Activated T-helper 17 cell treated with anti-CD3 and anti-CD28 coated beads, Interleukin-2, amount 50 U/mL, for 72 hours (primary cell): ENCODE data around the gene MARK4. TPM values are rescaled to one million over a fixed set of nuclear protein-coding genes. Genes with fewer than 3 reads are reported as not detected.

Experiments
- ATAC-seq: fragments of 150-1000 bp; cut with Tn5 transposase; replicated peaks from 2 replicates; pipeline ENCODE4 v1.10.0; 2021; ENCODE audit warnings: mild to moderate bottlenecking, moderate library complexity
- H3K27ac Mint-ChIP-seq: one replicate; pipeline ENCODE4 v1.8.0; 2022; ENCODE audit warnings: mixed read lengths
- H3K27me3 Mint-ChIP-seq: one replicate; pipeline ENCODE4 v1.8.0; 2022; ENCODE audit warnings: mixed read lengths
- H3K36me3 Mint-ChIP-seq: one replicate; pipeline ENCODE4 v1.8.0; 2022; ENCODE audit warnings: low read depth, mild to moderate bottlenecking, mixed read lengths
- H3K4me1 Mint-ChIP-seq: one replicate; pipeline ENCODE4 v1.8.0; 2022; ENCODE audit warnings: mixed read lengths
- H3K4me3 Mint-ChIP-seq: one replicate; pipeline ENCODE4 v1.8.0; 2022; ENCODE audit warnings: mild to moderate bottlenecking, mixed read lengths
- H3K9me3 Mint-ChIP-seq: one replicate; pipeline ENCODE4 v1.8.0; 2022; ENCODE audit warnings: mixed read lengths
- total RNA-seq, 2 donors: library from RNA; stranded (reverse); gene quantifications; one replicate each; pipeline ENCODE4 v1.2.3, GENCODE V29; 2022

MARK4 gene
- 10 to 100 TPM; 21.8 to 26.6 TPM for total RNA-seq

DNA sequence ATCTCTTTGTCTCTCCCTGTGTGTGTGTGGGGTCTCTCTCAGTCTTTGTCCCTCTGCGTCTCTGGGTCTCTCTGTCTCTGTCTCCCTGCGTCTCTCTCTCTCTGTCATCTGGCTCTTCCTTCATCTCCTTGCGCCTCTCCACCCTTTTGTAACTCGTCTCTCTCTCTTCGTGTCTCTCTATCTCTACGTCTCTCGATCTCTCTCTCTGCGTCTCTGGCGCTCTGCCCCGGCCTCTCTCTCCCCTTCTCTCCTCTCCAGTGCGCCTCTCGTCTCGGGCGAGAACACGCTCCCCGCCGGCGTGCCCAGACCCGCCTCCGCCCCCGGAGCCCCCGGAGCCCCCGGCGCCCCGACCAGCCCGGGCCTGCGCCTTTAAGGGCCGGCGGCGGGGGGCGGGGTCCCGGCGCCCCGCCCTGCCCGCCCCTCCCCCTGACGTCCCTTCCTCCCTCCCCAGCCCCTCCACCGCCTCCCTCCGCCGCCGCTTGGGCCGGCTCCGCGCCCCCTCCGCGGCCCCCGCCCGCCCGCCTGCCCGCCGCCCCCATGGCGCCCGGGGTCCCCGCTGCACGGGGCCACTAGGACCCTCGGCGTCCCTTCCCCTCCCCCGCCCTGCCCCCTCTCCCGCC, at the start of gene MARK4:
Gene MARK4 (plus strand): TSS at position 440 of the 620 bp plus-strand sequence. CDS start 318 bp downstream, outside the sequence.
- Mint-ChIP-seq H3K9me3 (no peaks in the 10 kb centered on the region), H3K27ac (peak within 1 kb of the TSS; percentile 85), H3K4me3 (peak within 1 kb of the TSS; percentile 85), H3K27me3 (no peaks in the 10 kb centered on the region), H3K4me1 (peaks cover 18% of the 10 kb centered on the region), H3K36me3 (no peaks in the 10 kb centered on the region)
- ATAC-seq, result peak; percentile 82

DNA sequence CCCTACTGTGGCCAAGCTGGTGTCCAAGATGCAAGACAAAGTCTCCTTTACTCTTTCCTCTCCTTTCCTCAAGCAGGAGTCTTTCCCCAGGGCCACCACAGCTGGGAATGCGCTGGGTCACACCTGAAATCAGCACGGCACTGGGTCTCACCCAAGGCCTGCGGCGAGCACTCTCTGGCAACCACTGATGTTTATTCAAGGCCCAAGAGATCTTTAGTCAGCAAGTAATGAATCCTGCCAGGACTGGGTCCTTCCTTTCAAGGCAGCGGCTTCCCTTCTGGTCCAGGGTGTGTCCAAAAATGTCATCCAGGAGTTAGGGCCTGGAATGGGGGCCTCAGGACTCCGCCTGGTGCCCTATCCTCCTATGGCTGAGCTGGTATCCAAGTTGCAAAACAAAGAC, 48.4 kb upstream of the MARK4 start:
- H3K4me3 Mint-ChIP-seq, result no peak overlapping the region
- H3K27ac Mint-ChIP-seq, result no peak overlapping the region
- no peaks in the 10 kb centered on the region for H3K36me3 Mint-ChIP-seq
- no peaks in the 10 kb centered on the region for H3K27me3 Mint-ChIP-seq
- H3K9me3 Mint-ChIP-seq, result no peaks in the 10 kb centered on the region
- ATAC-seq, result no peak
- H3K4me1 Mint-ChIP-seq, result no peaks in the 10 kb centered on the region

DNA sequence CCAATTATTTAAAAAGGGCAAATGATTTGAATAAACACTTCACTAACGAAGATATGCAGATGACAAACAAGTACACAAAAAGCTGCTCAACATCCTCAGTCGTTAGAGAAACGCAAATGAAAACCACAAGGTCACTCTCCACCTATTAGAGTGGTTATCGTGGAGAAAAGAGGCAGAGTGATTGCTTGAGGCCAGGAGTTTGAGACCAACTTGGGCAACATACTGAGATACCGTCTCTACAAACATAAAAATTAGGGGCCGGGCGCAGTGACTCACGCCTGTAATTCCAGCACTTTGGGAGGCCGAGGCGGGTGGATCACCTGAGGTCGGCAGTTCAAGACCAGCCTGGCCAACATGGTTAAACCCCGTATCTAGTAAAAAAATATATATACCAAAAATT, 45.3 kb upstream of the MARK4 start:
- Mint-ChIP-seq H3K36me3 (no peaks in the 10 kb centered on the region), H3K27me3 (no peaks in the 10 kb centered on the region), H3K4me3 (no peak overlapping the region), H3K27ac (no peak overlapping the region), H3K9me3 (no peaks in the 10 kb centered on the region), H3K4me1 (no peaks in the 10 kb centered on the region)
- no peak for ATAC-seq

DNA sequence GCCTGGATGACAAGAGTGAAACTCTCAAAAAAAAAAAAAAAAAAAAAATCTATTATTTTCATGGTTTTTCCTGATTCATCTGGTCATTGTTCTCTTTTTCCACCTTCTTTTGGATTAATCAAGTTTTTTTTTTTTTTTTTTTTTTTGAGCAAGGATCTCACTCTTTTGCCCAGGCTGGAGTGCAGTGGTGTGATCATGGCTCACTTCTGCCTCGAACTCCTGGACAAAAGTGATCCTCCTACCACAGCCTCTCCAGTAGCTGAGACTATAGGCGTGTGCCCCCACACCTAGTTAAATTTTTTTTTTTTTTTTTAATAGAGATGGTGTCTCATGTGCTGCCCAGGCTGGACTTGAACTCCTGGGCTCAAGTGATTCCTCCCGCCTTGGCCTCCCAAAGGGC, 44.7 kb upstream of the MARK4 start:
- Mint-ChIP-seq H3K4me1 (no peaks in the 10 kb centered on the region), H3K4me3 (no peak overlapping the region), H3K9me3 (no peaks in the 10 kb centered on the region), H3K27me3 (no peaks in the 10 kb centered on the region), H3K27ac (no peak overlapping the region), H3K36me3 (no peaks in the 10 kb centered on the region)
- no peak for ATAC-seq

DNA sequence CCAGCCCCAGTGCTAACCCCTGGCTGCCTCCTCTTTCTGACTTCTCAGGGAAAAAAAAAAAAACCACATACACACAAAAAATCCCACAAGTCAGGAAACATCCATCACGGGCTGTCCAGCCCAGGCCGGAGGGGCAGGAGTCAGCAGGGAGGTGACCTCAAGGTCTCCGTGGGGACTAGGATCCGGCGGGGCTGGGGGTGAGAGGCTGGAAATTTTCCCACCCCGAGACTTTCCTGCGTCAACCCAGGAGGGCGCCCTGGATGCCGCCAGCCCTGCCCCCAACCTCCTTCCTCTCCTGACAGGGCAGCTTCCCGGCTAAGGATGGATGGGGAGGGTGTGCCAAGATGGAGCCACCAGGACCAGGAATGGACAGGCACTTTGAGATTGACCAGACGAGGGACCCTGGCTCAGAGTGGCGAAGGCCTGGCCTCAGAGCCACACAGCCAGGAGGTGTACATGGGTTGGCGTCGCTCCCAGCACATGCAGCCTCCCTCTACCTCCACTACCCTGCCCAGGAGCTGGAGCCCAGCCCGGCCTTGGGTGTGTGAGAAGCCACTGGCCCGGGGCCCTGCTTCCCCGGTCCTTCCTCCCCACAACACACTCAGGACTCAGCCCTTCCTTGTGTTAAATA, 39.2 kb upstream of the MARK4 start:
- Mint-ChIP-seq H3K9me3 (no peaks in the 10 kb centered on the region), H3K4me3 (no peak overlapping the region), H3K27me3 (peaks cover 11% of the 10 kb centered on the region), H3K4me1 (peaks cover 5% of the 10 kb centered on the region), H3K36me3 (no peaks in the 10 kb centered on the region), H3K27ac (no peak overlapping the region)
- ATAC-seq, result no peak

DNA sequence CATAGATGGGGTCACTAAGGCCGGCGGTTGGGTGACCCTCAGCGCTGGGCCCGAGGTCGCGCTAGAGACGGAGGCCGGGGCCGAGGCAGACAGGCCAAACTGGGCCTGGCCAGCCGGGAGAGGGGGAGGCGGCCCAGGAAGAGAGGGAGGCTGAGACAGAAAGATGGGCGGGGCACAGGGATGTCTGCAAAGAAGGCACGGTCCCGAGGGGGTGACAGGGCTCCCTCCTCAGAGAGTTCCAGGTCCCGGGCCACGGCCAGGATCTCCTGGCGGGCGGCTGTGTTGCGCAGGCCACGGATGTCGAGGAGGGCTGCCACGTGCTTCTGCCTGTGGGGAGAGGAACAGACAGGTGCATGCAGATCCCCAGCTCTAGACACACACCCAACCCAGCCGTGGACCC, 38.0 kb upstream of the MARK4 start:
- Mint-ChIP-seq H3K4me3 (no peak overlapping the region), H3K9me3 (no peaks in the 10 kb centered on the region), H3K4me1 (peaks cover 5% of the 10 kb centered on the region), H3K36me3 (no peaks in the 10 kb centered on the region), H3K27ac (no peak overlapping the region), H3K27me3 (peaks cover 12% of the 10 kb centered on the region)
- ATAC-seq, result no peak

DNA sequence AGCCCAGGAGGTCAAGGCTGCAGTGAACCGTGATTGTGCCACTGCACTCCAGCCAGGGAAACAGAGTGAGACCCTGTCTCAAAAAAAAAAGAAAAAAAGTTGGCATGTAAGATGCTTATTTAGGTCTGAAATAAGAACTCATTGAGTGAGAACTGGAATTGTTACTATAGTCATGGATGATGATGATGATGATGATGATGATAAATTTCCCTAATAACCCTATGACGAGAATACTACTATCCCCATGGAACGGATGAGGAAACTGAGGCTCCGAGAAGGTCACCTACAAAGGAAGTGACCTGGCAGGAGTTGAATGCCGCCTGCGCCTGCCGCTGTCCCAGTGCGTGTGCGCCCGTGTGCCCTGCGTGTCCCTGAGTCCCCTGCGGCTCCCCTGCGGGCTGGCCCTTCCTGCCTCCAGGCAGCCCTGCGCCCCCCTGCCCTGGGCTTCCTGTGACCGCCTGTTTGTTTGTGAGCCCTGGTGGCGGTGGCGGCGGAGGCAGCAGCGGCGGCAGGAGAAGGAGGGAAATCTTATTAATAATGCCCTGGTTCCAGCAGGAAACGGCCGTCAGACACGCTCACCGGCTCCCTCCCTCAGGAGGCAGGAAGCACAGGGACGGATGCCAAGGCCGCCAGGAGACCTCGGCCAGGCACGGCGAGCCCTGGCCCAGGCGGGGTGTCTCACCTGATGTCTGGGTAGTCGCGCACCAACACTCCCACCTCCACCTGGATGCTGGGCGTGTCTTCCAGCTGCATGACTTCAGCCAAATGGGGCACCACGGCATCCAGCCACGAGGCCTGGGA, 35.5 kb upstream of the MARK4 start:
- H3K4me3 Mint-ChIP-seq, result no peak overlapping the region
- no peak overlapping the region for H3K27ac Mint-ChIP-seq
- peaks cover 22% of the 10 kb centered on the region for H3K27me3 Mint-ChIP-seq
- no peaks in the 10 kb centered on the region for H3K36me3 Mint-ChIP-seq
- H3K9me3 Mint-ChIP-seq, result no peaks in the 10 kb centered on the region
- H3K4me1 Mint-ChIP-seq, result peaks cover 5% of the 10 kb centered on the region
- ATAC-seq, result no peak

DNA sequence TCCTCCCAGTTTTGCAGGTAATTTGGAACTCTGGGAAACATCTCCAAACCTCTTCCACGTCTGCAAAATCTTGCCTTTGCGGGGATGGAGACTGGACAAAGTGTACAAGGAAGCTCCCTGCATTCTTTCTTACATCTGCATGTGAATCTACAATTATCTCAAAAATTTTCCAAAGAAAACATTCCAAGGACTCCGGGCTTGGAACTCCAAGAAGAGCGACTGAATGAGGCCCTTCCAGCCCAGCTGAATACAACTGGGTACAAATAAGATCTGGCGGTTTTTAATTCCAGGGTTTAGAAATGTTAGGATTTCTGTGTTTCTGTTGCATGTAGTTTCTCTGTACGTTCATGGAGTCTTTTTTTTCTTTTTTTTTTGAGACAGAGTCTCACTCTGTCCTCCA, 34.4 kb upstream of the MARK4 start:
- H3K4me1 Mint-ChIP-seq, result peaks cover 5% of the 10 kb centered on the region
- H3K9me3 Mint-ChIP-seq, result no peaks in the 10 kb centered on the region
- H3K36me3 Mint-ChIP-seq, result no peaks in the 10 kb centered on the region
- no peak overlapping the region for H3K27ac Mint-ChIP-seq
- peaks cover 25% of the 10 kb centered on the region for H3K27me3 Mint-ChIP-seq
- no peak for ATAC-seq
- no peak overlapping the region for H3K4me3 Mint-ChIP-seq

DNA sequence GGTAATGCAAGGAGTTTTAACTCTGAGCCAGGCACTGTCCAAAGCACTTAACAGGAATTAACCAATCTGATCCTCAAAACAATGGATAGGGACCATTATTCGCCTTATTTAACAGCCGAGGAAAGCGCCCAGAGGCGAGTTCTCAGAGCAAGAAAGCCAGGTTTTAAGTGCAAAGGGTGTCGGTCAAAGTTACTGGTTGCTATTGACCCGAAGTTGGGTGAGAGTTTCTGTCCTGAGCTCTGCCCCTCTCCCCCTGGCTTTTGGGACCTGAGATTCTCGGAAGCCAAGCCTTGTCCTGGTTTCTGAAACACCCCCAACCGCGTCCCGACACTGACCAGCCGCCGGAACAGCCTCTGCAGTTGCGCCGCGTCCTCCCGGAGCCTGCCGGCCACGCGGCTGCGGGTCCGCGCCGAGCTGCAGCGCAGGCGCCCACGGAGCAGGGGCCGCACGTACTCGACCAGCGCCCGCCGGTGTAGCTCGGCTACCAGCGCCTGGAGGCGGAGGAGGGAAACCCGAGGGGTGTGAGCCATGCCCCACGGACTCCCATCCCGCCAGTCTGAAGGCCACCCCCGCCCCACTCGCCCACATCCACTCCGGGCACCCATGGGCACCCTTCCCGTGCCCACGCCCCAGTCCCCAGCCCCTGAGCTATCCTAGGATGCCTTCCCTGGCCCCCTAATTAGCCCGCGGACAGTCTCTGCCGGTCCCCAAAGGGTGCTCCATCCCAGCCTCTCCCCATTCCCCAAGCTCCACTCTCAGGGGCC, 33.7 kb upstream of the MARK4 start:
- no peak overlapping the region for H3K27ac Mint-ChIP-seq
- no peak for ATAC-seq
- H3K27me3 Mint-ChIP-seq, result peaks cover 26% of the 10 kb centered on the region
- H3K9me3 Mint-ChIP-seq, result no peaks in the 10 kb centered on the region
- peaks cover 5% of the 10 kb centered on the region for H3K4me1 Mint-ChIP-seq
- no peak overlapping the region for H3K4me3 Mint-ChIP-seq
- no peaks in the 10 kb centered on the region for H3K36me3 Mint-ChIP-seq

DNA sequence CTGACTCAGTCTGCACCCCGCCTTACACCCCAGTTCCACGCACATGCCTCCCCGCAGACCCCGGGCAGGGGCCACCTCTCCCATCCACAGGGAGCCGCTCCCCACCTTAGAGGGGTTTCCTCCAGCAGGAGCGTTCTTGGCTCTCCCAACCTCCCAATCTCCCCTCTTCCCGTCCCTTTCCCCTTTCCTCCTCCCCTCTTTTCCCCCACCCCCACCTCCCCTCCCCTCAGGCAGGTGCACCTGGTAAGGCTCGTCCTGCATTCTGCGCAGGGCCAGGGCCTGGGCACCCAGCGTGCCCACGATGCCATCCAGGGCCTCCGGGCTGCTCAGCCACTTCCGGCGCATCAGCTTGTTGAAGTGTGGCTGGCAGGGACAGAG, 33.1 kb upstream of the MARK4 start:
- H3K36me3 Mint-ChIP-seq, result no peaks in the 10 kb centered on the region
- peaks cover 5% of the 10 kb centered on the region for H3K4me1 Mint-ChIP-seq
- no peak overlapping the region for H3K27ac Mint-ChIP-seq
- no peak for ATAC-seq
- no peak overlapping the region for H3K4me3 Mint-ChIP-seq
- H3K27me3 Mint-ChIP-seq, result peaks cover 29% of the 10 kb centered on the region
- no peaks in the 10 kb centered on the region for H3K9me3 Mint-ChIP-seq

DNA sequence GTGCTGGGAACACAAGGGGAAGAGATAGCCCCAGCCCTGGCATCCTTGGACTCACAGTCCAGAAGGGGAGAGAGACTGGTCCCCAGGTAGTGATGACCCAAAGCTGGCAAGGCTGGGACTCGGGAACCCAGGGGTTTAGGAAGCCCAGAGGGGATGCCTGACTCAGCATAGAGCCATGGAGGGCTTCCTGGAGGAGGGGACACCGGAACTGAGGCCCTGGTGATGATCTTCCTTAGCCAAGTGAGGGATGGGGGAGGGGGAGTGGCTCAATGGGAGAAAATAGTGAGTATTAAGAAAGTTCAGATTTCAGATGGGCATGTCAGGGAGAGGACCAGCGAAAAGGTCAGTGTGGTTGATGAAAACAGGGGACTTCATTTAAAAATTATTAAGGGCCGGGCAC, 32.6 kb upstream of the MARK4 start:
- H3K4me1 Mint-ChIP-seq, result peaks cover 5% of the 10 kb centered on the region
- H3K4me3 Mint-ChIP-seq, result no peak overlapping the region
- H3K36me3 Mint-ChIP-seq, result no peaks in the 10 kb centered on the region
- peaks cover 29% of the 10 kb centered on the region for H3K27me3 Mint-ChIP-seq
- ATAC-seq, result no peak
- H3K27ac Mint-ChIP-seq, result no peak overlapping the region
- no peaks in the 10 kb centered on the region for H3K9me3 Mint-ChIP-seq

DNA sequence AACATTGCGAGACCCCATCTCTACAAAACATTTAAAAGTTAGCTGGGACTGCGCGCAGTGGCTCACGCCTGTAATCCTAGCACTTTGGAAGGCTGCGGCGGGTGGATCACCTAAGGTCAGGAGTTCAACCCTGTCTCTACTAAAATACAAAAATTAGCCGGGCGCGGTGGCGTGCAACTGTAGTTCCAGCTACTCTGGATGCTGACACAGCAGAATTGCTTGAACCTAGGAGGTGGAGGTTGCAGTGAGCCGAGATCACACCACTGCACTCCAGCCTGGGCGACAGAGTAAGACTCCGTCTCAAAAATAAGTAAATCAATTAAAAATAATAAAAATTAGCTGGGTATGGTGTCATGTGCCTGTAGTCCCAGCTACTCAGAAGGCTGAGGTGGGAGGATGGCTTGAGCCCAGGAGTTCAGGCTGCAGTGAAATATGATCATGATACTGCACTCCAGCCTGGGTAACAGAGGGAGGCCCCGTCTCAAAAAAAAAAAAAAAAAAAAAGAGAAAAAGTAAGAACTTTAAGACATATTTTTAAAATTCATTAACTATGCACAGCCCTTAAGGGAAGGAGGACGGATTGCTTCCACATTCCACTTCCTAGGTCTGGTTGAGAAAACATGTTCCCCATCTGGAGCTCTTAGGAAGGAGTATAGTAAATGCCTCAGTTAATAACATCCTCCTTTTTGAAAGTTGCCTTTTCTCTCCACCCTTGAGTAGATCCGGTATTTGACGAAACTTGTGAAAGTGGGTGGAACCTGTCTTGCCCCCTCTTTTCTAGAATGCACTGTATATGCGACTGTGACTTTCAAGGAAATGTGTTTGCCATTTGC, 31.9 kb upstream of the MARK4 start:
- Mint-ChIP-seq H3K36me3 (no peaks in the 10 kb centered on the region), H3K4me1 (peaks cover 5% of the 10 kb centered on the region), H3K27ac (no peak overlapping the region), H3K9me3 (no peaks in the 10 kb centered on the region), H3K27me3 (peaks cover 33% of the 10 kb centered on the region), H3K4me3 (no peak overlapping the region)
- ATAC-seq, result no peak

DNA sequence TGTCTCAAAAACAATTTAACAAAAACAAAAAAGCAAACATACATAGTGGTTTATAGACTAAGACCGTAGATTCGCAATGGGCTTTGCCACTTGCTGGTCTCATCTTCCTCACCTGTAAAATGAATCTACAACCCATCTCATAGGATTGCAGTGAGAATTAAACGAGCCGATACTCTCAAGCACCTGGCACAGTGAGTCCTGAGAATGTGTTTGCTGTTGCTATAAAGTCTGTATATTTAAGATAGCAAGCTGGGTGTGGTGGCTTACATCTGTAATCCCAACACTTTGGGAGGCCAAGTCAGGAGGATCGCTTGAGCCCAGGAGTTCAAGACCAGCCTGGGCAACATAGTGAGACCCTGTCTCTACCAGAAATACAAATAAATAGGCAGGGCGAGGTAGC, 28.3 kb upstream of the MARK4 start:
- H3K27me3 Mint-ChIP-seq, result peaks cover 27% of the 10 kb centered on the region

DNA sequence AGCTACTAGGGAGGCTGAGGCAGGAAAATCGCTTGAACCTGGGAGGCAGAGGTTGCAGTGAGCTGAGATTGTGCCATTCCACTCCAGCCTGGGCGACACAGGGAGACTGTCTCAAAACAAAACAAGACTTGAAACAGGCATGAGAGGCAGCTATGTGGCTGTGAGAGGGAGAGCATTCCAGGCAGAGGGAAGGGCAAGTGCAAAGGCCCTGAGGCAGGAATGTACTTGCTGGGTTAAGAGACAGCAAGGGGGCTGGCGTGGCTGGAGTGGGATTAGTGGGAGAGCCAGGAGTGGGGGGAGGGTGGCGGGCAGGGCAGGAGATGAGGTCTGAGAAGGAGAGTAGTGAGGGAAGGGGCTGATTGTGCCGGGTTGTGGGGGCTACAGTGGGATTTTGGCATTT, 27.2 kb upstream of the MARK4 start:
- H3K4me1 Mint-ChIP-seq, result no peaks in the 10 kb centered on the region
- no peak overlapping the region for H3K27ac Mint-ChIP-seq
- H3K27me3 Mint-ChIP-seq, result peaks cover 24% of the 10 kb centered on the region
- no peaks in the 10 kb centered on the region for H3K9me3 Mint-ChIP-seq
- H3K4me3 Mint-ChIP-seq, result no peak overlapping the region
- H3K36me3 Mint-ChIP-seq, result no peaks in the 10 kb centered on the region
- no peak for ATAC-seq

More for the DNA sequence above, 28.3 kb upstream of the MARK4 start:
- Mint-ChIP-seq H3K4me1 (no peaks in the 10 kb centered on the region), H3K27ac (no peak overlapping the region), H3K9me3 (no peaks in the 10 kb centered on the region), H3K36me3 (no peaks in the 10 kb centered on the region), H3K4me3 (no peak overlapping the region)
- ATAC-seq, result no peak
